Hepatocyte (in vitro differentiated cells): Measurements from ENCODE around the gene ADGRL4. TPM values are rescaled to one million over a fixed set of nuclear protein-coding genes. Genes with fewer than 3 reads are reported as not detected.

Experiments used
- DNase-seq: peaks from one replicate; pipeline ENCODE4 v3.0.0-alpha.2; 2016; ENCODE audit warnings: low spot score
- H2AFZ ChIP-seq: fragments of 200-600 bp; sonication (generic); 2 replicates; pipeline ENCODE4 v1.6.0; 2016; ENCODE audit warnings: antibody characterized with exemption, mild to moderate bottlenecking
- H3K27ac ChIP-seq: fragments of 200-600 bp; sonication (generic); 2 replicates; pipeline ENCODE4 v1.5.1; 2016; ENCODE audit warnings: mild to moderate bottlenecking
- H3K27me3 ChIP-seq: fragments of 200-600 bp; sonication (generic); 2 replicates; pipeline ENCODE4 v1.6.1; 2016
- H3K36me3 ChIP-seq: fragments of 200-600 bp; sonication (generic); replicated peaks from 2 replicates; pipeline ENCODE4 v1.5.1; 2016; ENCODE audit warnings: low read depth; ENCODE audit not compliant: insufficient read depth
- H3K4me1 ChIP-seq: fragments of 200-600 bp; sonication (generic); 2 replicates; pipeline ENCODE4 v1.5.1; 2016; ENCODE audit warnings: mild to moderate bottlenecking, moderate library complexity; ENCODE audit not compliant: insufficient read depth
- H3K4me2 ChIP-seq: fragments of 200-600 bp; sonication (generic); 2 replicates; pipeline ENCODE4 v1.6.0; 2016
- H3K4me3 ChIP-seq: fragments of 200-600 bp; sonication (generic); 2 replicates; pipeline ENCODE4 v1.5.1; 2016; ENCODE audit warnings: mild to moderate bottlenecking
- H3K79me2 ChIP-seq: fragments of 200-600 bp; sonication (generic); 2 replicates; pipeline ENCODE4 v1.6.0; 2017; ENCODE audit warnings: mild to moderate bottlenecking
- H3K9me2 ChIP-seq: fragments of 200-600 bp; sonication (generic); replicated peaks from 2 replicates; pipeline ENCODE4 v1.6.0; 2017; ENCODE audit warnings: mild to moderate bottlenecking; ENCODE audit not compliant: insufficient read depth
- H3K9me3 ChIP-seq: fragments of 200-600 bp; sonication (generic); 2 replicates; pipeline ENCODE4 v1.5.1; 2016; ENCODE audit warnings: low read depth, mild to moderate bottlenecking
- H4K20me1 ChIP-seq: fragments of 200-600 bp; sonication (generic); 2 replicates; pipeline ENCODE4 v1.6.0; 2016; ENCODE audit warnings: mild to moderate bottlenecking; ENCODE audit not compliant: insufficient read depth, poor library complexity, severe bottlenecking
- EZH2 ChIP-seq: fragments of 200-600 bp; sonication (generic); IDR thresholded peaks from 2 replicates; pipeline ENCODE4 v1.6.1; 2016; ENCODE audit warnings: antibody characterized with exemption, mild to moderate bottlenecking, borderline replicate concordance
- EZH2phosphoT487 ChIP-seq: fragments of 200-600 bp; sonication (generic); IDR thresholded peaks from one replicate; pipeline ENCODE4 v1.6.1; 2018; ENCODE audit warnings: antibody characterized with exemption, mild to moderate bottlenecking, low read depth, moderate library complexity; ENCODE audit not compliant: unreplicated experiment, severe bottlenecking
- WGBS: methylation state at CpG from one replicate; pipeline ENCODE4 v1.1.6; 2016; ENCODE audit warnings: low lambda C conversion rate; ENCODE audit errors: missing lambda C conversion rate; 5-methylcytosine and 5-hydroxymethylcytosine counted together
- polyA plus RNA-seq: library from polyadenylated mRNA; unstranded; fragments of >200 nt; fragmentation: Nextera tagmentation; extraction: Ambion mirVana; gene quantifications from 2 replicates; pipeline ENCODE4 v1.2.1, GENCODE V29; 2016
- total RNA-seq: library from RNA; depleted of rRNA; stranded (reverse); fragments of >200 nt; gene quantifications from 2 replicates; pipeline ENCODE4 v1.2.3, GENCODE V29; 2014
- TF ChIP-seq, protein P1 (sequence below): fragments of 200-600 bp; sonication (generic); IDR thresholded peaks from 2 replicates; pipeline ENCODE4 v1.5.1; 2016; ENCODE audit warnings: antibody characterized with exemption, mild to moderate bottlenecking; ENCODE audit not compliant: poor library complexity

The ADGRL4 gene
- total RNA-seq (1.7 and 2.2 TPM in 2 replicates), polyA plus RNA-seq (0.44 and 2.4 TPM in 2 replicates)

DNA sequence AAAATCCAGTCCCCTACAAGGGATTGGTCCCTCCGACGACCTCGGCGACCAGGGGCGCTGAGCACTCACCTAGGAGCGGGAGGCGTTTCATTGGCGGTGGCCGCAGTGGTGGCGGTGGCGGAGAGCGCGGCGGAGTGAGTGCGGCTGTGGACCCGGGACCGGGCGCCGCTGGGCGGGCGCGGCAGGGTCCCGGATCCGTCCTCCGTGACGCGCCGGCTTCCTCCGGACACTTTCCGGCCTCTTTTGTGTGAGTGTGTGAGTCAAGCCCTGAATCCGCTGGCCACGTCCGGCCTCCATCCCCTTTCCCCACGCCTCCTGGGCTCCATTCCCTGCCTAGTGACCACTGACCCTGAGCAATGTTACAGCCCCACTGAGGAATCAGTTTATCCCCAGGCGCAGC is at the start of gene ADGRL4:
ADGRL4 (minus strand) TSS at position 167 of the 400 bp plus-strand sequence; CDS start at position 91, 76 bp downstream.
- Histone ChIP-seq H4K20me1 (no peaks in the 10 kb centered on the region), H2AFZ (peak within 1 kb of the TSS; percentile 79), H3K27me3 (peaks cover 14% of the 10 kb centered on the region), H3K4me1 (no peaks in the 10 kb centered on the region), H3K36me3 (no peaks in the 10 kb centered on the region), H3K9me2 (no peaks in the 10 kb centered on the region), H3K4me3 (no peak within 1 kb of the TSS), H3K4me2 (peak within 1 kb of the TSS; percentile 81), H3K27ac (no peak within 1 kb of the TSS), H3K79me2 (no peaks in the 10 kb centered on the region), H3K9me3 (no peaks in the 10 kb centered on the region)
- peak; percentile 12 for DNase-seq
- WGBS: 5% methylated on average over 35 of the region's 35 CpGs
- TF ChIP-seq, protein P1, sequence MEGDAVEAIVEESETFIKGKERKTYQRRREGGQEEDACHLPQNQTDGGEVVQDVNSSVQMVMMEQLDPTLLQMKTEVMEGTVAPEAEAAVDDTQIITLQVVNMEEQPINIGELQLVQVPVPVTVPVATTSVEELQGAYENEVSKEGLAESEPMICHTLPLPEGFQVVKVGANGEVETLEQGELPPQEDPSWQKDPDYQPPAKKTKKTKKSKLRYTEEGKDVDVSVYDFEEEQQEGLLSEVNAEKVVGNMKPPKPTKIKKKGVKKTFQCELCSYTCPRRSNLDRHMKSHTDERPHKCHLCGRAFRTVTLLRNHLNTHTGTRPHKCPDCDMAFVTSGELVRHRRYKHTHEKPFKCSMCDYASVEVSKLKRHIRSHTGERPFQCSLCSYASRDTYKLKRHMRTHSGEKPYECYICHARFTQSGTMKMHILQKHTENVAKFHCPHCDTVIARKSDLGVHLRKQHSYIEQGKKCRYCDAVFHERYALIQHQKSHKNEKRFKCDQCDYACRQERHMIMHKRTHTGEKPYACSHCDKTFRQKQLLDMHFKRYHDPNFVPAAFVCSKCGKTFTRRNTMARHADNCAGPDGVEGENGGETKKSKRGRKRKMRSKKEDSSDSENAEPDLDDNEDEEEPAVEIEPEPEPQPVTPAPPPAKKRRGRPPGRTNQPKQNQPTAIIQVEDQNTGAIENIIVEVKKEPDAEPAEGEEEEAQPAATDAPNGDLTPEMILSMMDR: no peak
- TF ChIP-seq EZH2 (no peak), EZH2phosphoT487 (no peak)

DNA sequence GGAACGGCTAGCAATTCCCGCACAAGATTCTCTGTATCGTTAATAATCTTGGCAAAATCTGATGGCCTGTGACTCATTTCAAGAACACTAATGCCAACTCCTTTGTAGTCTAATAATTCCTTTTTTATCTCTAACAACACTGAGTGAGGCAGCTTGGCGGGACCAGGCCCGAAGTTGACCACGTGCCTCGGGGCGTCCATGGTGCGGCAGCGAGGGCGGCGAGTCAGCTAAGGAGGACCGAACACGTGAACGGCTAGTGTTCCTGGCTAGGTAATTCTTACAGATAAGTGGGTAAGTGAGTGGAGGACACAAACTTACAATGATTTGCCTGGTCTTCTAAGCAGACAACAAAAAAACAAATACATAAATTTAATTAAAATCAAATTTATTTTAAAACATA is 49.3 kb upstream of the ADGRL4 start:
- no peaks in the 10 kb centered on the region for H3K9me3 ChIP-seq
- DNase-seq: no peak
- no peak overlapping the region for H3K27ac ChIP-seq
- H3K4me1 ChIP-seq: no peaks in the 10 kb centered on the region
- no peak overlapping the region for H3K4me2 ChIP-seq
- H3K27me3 ChIP-seq: no peaks in the 10 kb centered on the region
- TF ChIP-seq EZH2 (no peak), EZH2phosphoT487 (no peak)
- TF ChIP-seq, protein P1: no peak
- no peak overlapping the region for H3K4me3 ChIP-seq
- no peaks in the 10 kb centered on the region for H3K79me2 ChIP-seq
- H4K20me1 ChIP-seq: no peaks in the 10 kb centered on the region
- H3K9me2 ChIP-seq: no peaks in the 10 kb centered on the region
- 91% methylated on average over 15 of the region's 15 CpGs for WGBS
- H3K36me3 ChIP-seq: no peaks in the 10 kb centered on the region
- H2AFZ ChIP-seq: no peak overlapping the region

DNA sequence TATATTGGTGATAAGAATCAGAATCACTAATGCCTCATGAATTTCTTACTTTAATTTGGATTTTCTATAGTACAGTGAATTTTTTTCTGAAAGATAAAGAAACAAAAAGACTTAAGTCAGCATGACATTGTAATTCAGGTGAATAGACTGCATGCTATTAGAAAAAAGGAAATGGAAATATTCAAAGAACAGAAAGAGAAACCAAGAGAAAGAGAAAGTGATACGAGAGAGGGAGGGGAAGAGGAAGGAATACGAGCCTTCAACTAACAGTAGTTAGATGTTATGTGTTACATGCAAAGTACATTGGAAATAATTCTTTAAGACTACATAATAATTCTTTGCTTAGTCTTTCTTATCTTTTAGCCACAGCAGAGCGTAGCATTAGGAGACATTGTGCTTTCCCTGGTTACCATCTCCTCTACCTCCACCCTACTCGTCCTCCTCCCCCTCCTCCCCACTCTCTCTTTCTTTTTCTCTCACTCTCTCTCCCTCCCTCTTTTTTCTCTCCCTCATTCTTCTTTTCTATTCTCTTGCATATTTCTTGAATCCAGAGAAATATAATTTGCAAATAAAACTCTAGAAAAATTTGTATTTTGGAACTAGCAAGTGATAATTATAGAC is 46.4 kb upstream of the ADGRL4 start:
- Histone ChIP-seq H3K9me2 (no peaks in the 10 kb centered on the region), H3K27ac (no peak overlapping the region), H3K4me1 (no peaks in the 10 kb centered on the region), H4K20me1 (no peaks in the 10 kb centered on the region), H3K9me3 (no peaks in the 10 kb centered on the region), H3K4me2 (no peak overlapping the region), H2AFZ (no peak overlapping the region), H3K79me2 (no peaks in the 10 kb centered on the region), H3K36me3 (no peaks in the 10 kb centered on the region), H3K4me3 (no peak overlapping the region), H3K27me3 (no peaks in the 10 kb centered on the region)
- DNase-seq: no peak
- TF ChIP-seq, protein P1: no peak
- no peak for TF ChIP-seq EZH2
- 82% methylated on average over 4 of the region's 4 CpGs for WGBS
